Stimulated activated naive CD8-positive, alpha-beta T cell treated with anti-CD3 and anti-CD28 coated beads, Interleukin-15, Interleukin-2, amounts not matched to agents 100 U/mL and 50 U/mL, for 24 hours (primary cell): ENCODE data around the gene C22orf15.
"Not testable (repeated sequence)": the region's sequence is repeated elsewhere in the genome, so short reads cannot be mapped to it uniquely, and the experiment has no call there.

Experiments
- ATAC-seq: fragments of 150-1000 bp; cut with Tn5 transposase; one replicate; pipeline ENCODE4 v1.10.0; 2021
- DNase-seq: peaks from one replicate; pipeline ENCODE4 v3.0.0; 2021

Gene C22orf15

DNA sequence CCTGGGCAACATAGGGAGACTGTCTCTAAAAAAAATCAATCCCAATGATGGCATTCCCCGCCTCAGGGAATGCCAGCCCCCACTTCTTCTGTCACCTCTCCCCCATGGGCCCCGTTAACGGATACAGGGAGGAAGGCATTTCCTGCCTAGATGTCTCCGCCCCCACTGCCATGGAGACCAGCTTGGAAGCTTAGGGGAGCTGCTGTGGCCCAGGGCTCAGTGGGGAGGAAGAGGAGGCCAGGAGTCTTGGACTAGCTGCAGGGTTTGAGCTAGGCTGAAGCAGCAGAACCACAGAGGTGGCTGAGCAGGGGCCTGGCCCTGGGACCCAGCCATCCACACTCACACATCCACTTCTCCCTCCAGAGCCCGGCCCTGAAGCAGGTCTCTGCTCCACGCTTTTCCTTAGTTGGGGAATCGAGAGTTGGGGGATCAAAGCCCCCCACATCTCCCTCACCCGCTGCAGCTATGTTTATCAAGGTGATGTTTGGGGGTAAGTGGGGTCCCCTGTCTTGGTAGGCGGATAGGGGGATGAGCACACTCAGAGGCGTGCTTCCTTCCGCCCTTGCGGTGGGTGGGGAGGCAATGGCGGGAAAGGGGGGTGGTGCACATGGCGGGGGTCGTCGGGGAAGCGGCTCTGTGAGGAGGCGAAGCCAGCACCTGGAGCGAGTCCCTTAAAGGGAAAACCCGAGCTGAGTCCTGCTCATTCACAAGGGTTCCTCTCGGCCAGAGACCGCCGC is at the start of gene C22orf15:
Gene C22orf15, plus strand, starts transcription at position 149 of the 737 bp plus-strand sequence. Its CDS starts 317 bp downstream, at position 466.
- ATAC-seq, result no peak
- peak; percentile 37 for DNase-seq

DNA sequence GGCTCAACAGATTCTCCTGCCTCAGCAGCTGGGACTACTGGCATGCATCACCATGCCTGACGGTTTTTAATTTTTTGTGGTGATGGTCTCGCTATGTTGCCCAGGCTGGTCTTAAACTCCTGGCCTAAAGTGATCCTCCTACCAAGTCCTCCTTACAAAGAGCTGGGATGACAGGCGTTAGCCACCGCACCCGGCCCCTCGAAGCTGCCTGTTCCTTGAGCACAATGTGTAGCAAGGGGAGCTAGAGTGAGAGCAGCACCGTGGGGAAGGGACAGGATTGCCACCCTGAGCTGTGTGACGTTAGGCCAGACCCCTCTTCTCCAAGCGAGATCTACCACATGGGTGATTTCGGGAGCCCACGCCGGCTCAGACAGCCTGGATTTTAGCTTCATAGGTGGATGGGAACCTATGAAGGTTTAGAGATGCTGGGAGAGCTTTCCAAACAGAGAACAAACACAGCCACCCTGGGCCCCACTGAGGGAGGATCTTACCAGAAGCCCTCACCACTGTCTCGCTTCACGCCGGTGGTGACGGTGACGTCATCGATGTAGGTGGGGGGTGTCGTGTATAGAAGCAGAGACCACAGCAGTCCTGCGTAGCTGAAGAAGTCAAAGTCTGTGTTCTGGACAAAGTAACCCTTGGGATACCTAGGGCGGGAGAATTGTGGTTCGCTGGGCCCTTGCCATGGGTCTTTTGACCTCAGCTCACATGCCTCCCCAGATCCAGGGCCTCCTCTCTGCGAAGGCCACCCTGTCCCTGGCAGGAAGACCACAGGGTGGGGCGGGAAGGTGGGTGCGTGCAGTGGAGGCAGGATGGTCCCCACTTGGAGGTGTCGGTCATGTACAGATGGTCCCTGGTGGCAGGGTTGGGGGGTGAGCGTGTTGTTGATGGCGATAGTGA is 48.8 kb upstream of the C22orf15 start:
- ATAC-seq, result peak; percentile 29

DNA sequence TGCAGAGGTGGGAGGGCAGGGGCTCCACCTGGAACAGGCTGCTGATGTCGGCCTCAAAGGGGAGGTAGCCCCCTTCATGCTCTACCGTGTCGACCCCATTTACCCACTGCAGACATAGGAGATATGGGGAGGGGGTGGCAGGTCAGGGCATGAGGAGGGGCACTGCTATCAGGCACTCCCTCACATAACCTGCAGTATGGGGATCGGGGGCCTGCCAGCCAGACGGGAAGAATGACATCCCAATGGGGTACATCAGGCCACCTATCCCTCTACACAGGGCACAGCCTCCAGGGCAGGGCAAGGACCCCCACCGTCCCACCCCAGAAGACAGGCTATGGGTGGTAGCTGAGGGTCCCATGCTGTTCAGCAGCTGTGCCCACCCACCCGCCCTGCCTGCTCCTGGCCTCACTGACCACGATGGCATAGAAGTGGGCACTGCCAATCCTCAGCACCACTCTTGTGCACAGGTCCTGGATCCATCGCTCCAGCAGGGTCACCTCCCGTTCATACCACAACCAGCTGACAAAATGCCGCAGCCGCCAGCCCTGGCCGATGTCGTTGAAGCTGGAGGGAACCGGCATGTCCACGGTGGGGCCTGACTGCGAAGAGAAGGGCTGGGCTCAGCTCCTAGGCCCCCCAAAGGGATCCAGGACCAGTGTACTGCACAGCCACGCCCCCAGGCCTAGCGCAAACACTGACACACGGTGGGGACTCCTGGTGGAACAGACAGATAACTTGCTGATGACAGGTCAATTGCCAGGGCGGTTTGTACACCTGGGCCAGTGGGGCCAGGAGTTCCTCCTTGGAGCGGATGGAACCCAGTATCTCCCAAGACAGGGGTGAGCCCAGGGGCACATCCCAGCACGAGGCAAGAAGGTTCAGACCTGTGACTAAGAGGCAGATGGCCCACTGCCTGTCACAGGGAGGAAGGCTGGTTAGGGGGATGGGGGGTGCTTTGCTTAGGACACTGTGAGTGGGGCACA is 47.9 kb upstream of the C22orf15 start:
- ATAC-seq (no peak), DNase-seq (no peak)

More for the DNA sequence above, 48.8 kb upstream of the C22orf15 start:
- peak; percentile 37 for DNase-seq

- DNase-seq (peak; percentile 23), ATAC-seq (no peak)
Observed at GRCh38 chr22:23715806-23716375, 46.9 kb upstream of the C22orf15 start.

GRCh38 chr22:23716811-23717801 is 45.7 kb upstream of the C22orf15 start:
- peak; percentile 88 for DNase-seq
- ATAC-seq, result peak; percentile 88

GRCh38 chr22:23718371-23719165 is 44.2 kb upstream of the C22orf15 start:
- ATAC-seq, result no peak
- no peak for DNase-seq

DNA sequence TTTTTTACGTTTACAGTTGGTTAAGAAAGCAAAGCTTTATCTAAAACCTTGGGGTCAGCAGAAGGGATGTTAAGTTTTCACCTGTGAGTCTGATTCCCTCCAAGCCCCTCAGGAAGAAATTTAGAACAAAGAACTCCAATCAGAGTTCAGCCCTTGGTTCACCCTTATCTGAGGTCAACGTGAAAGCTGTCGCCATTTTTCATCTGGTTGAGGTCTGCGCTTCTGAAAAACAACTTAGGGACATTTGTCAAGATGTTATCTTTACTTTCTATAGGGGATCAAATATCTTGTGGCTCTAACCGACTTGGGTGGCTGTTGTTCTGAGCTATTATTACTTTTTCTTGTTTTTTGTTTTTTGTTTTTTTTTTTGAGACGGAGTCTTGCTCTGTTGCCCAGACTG is 41.9 kb upstream of the C22orf15 start:
- ATAC-seq (no peak), DNase-seq (no peak)

DNA sequence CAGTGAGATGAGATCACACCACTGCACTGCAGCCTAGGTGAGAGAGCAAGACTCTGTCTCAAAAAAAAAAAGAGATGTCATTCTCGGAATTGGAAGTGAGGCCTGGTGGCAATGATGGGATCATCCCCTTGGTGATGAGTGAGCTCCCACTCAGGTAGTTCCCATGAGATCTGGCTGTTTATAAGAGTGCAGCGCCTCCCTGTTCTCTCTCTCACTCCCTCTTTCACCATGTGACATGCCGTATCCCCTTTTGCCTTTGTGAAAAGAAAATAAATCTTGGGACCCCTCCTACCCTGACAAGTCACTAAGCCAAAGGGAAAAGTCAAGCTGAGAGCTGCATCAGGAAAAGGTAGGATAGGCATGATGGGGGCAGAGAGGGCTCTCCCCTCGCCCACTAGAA is 40.6 kb upstream of the C22orf15 start:
- ATAC-seq, result no peak
- DNase-seq, result no peak

- ATAC-seq (no peak), DNase-seq (no peak)
Observed at GRCh38 chr22:23722724-23723123, 40.1 kb upstream of the C22orf15 start.

DNA sequence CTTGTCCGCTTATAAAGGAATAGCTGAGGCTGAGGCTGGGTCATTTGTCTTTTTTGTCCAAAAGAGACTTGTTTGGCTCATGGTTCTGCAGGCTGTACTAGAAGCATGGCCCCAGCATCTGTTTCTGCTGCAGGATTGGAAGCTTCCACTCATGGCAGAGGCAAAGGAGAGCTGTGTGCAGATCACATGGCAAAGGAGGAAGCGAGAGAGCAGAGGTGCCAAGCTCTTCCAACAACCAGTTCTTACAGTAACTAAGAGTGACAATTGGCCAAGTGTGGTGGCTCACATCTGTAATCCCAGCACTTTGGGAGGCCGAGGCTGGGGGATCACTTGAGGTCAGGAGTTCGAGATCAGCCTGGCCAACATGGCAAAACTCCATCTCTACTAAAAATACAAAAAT is 34.7 kb upstream of the C22orf15 start:
- DNase-seq, ATAC-seq: not testable (repeated sequence)

- DNase-seq, result no peak
- no peak for ATAC-seq
Observed at GRCh38 chr22:23737696-23738095, 25.1 kb upstream of the C22orf15 start.

DNA sequence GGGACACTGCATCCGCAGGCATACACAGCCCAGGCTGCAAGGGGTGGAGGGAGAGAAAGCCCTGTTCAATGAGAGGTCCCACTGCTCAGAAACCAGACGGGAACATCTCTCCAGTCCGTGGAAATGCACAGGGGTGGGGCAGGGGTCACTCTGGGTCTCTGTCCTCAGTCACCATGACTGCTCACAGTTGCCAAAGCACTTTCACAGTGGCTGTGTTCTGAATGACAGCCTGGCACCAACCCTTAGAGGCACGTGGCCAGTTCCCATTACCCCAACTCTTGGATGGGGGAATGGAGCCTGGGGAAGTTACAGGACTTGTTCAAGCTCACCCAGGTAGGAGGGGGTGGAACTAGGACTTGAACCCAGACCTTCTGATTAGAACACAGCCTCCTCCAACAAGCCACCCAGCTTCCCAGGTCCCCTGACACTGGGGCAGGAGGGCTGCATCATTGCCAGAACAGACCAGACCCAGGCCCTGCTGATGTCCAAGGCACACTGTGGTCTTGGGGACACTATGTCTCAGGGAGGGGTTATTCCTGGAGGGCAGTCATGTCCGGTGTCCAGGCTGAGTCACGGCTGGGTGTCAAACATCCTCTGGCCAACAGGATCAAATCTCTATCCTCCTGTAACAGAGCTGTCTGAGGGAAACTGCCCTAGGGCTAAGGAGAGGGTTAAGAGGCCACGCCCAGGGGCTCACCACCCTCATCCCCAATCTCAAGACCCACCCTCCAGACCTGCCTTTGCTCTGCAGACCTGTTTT is 20.1 kb upstream of the C22orf15 start:
- ATAC-seq (no peak), DNase-seq (no peak)

DNA sequence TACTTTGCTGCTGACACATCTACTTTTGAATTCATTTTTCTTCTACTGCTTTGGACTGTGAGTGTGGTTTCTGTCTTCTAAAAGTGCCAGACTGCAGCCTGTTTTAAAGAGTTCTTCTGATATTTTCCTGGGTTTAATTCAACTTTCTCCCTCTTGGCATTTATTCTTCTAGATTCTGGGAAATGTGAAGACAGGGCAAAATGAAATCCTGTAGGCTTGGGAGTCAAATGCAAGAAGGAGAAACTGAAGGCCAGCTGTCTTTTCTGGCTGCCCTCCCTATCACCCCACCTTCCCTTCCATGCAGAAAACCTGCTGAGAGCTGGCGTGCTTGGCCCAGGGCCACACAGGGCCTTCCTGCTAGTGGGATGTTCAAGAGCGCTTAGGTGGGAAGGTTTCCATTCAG is 19.5 kb upstream of the C22orf15 start:
- ATAC-seq, result no peak
- no peak for DNase-seq

- no peak for DNase-seq
- ATAC-seq, result no peak
Observed at GRCh38 chr22:23744001-23744400, 18.8 kb upstream of the C22orf15 start.

- no peak for DNase-seq
- no peak for ATAC-seq
Observed at GRCh38 chr22:23744485-23744884, 18.3 kb upstream of the C22orf15 start.

DNA sequence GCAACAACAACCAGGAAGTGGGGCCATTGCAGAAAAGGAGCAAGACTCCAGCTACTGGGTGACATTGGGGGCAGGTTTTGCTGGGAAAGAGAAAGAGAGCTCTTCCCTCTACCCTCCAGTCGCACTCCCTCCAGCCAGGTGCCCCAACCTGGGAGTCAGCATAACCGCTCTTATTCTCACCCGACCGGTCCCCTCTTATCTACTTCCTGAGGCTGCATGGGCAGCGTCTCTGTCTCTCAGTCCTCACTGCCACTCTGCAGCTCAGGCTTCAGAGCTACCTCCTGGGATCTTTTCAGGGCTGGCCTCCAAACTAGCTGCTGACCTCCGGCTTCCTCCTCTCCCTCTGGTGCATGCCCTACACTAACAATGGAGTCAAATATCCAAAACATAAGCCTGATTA is 17.0 kb upstream of the C22orf15 start:
- no peak for ATAC-seq
- no peak for DNase-seq

- ATAC-seq, result no peak
Observed at GRCh38 chr22:23749841-23750301, 12.9 kb upstream of the C22orf15 start.

GRCh38 chr22:23750367-23750713 is 12.4 kb upstream of the C22orf15 start:
- DNase-seq, result no peak
- ATAC-seq, result no peak

More at GRCh38 chr22:23749841-23750301, 12.9 kb upstream of the C22orf15 start:
- no peak for DNase-seq
